Measurements from ENCODE around the gene PTTG1. TPM values are rescaled to one million over a fixed set of nuclear protein-coding genes. Genes with fewer than 3 reads are reported as not detected.

Gene PTTG1
- 188 to 246 TPM (median 205 TPM) in 5 replicates for total RNA-seq (2022; extraction: Qiagen RNA extraction)

GRCh38 chr5:160421625-160422258, at the start of gene PTTG1:
PTTG1 (plus strand) TSS chr5:160421855; CDS start chr5:160422313, 458 bp downstream.

GRCh38 chr5:160399402-160400353, 22.0 kb upstream of the PTTG1 start, which contains the start of gene FAM200C:
FAM200C (minus strand) TSS chr5:160400054; CDS start chr5:160395490, 4,564 bp downstream.

GRCh38 chr5:160418561-160419457, 2.8 kb upstream of the PTTG1 start, which contains the start of gene SLU7:
SLU7 (minus strand) TSS chr5:160419081; CDS start chr5:160415294, 3,787 bp downstream.

Other genes with a start within 250 kb of the PTTG1 start
- 0.53 to 1.6 TPM (median 0.91 TPM) in 5 replicates for gene FABP6, start 192.3 kb upstream of the PTTG1 start, total RNA-seq (2022; extraction: Qiagen RNA extraction)
- gene CCNJL, start 109.3 kb upstream of the PTTG1 start, total RNA-seq (2022; extraction: Qiagen RNA extraction): 9.9 to 14.0 TPM (median 10.9 TPM) in 5 replicates
- 0.06 to 0.12 TPM (median 0.08 TPM) in 5 replicates for gene C1QTNF2, start 51.2 kb upstream of the PTTG1 start, total RNA-seq (2022; extraction: Qiagen RNA extraction)
- gene FAM200C, start 21.8 kb upstream of the PTTG1 start, total RNA-seq (2022; extraction: Qiagen RNA extraction): 1.6 to 2.1 TPM (median 1.7 TPM) in 5 replicates
- gene SLU7, start 2.8 kb upstream of the PTTG1 start, total RNA-seq (2022; extraction: Qiagen RNA extraction): 36.2 to 67.7 TPM (median 43.2 TPM) in 5 replicates